Activated CD8-positive, alpha-beta T cell treated with anti-CD3 and anti-CD28 coated beads for 36 hours (primary cell): ENCODE results near the gene PARP9. TPM values are rescaled to one million over a fixed set of nuclear protein-coding genes. Genes with fewer than 3 reads are reported as not detected.

Source experiments
- ATAC-seq: fragments of 200-7000 bp; cut with Tn5 transposase; one replicate; pipeline ENCODE4 v1.10.0; 2021; ENCODE audit warnings: mild to moderate bottlenecking, moderate library complexity
- CTCF ChIA-PET: fragments of 350-600 bp; sonication (Branson Sonifier 250); formaldehyde crosslinking; loops from one replicate; lab custom pipeline; 2021; ENCODE audit warnings: antibody characterized with exemption; lab: Charles Lee
- POLR2A ChIA-PET: fragments of 350-600 bp; sonication (Branson Sonifier 250); formaldehyde crosslinking; loops from one replicate; lab custom pipeline; 2021; ENCODE audit warnings: antibody characterized with exemption; lab: Charles Lee
- DNase-seq: peaks from one replicate; pipeline ENCODE4 v3.0.0-alpha.2; 2020
- H3K27ac Mint-ChIP-seq: one replicate; pipeline ENCODE4 v1.8.0; 2021; ENCODE audit warnings: mild to moderate bottlenecking, mixed read lengths
- H3K27me3 Mint-ChIP-seq: one replicate; pipeline ENCODE4 v1.8.0; 2021; ENCODE audit warnings: mixed read lengths
- H3K36me3 Mint-ChIP-seq: one replicate; pipeline ENCODE4 v1.8.0; 2021; ENCODE audit warnings: low read depth, mixed read lengths
- H3K4me1 Mint-ChIP-seq: one replicate; pipeline ENCODE4 v1.8.0; 2021; ENCODE audit warnings: low read depth, mixed read lengths
- H3K4me3 Mint-ChIP-seq: one replicate; pipeline ENCODE4 v1.8.0; 2021; ENCODE audit warnings: mild to moderate bottlenecking, moderate library complexity, mixed read lengths
- H3K9me3 Mint-ChIP-seq: one replicate; pipeline ENCODE4 v1.8.0; 2021; ENCODE audit warnings: mixed read lengths
- intact Hi-C: fragments of 100-400 bp; cut with micrococcal nuclease; formaldehyde crosslinking; loops from one replicate; pipeline ENCODE4 v1.10.0; 2022
- total RNA-seq, 2 experiments: library from RNA; stranded (reverse); gene quantifications; one replicate each; pipeline ENCODE4 v1.2.3, GENCODE V29; 2021
- TF ChIP-seq, protein P1 (sequence below): fragments of 200-600 bp; IDR thresholded peaks from one replicate; pipeline ENCODE4 v1.8.0; 2022; ENCODE audit warnings: antibody characterized with exemption, mild to moderate bottlenecking

The PARP9 gene
- total RNA-seq, 2 experiments from 2014 or later: 17.8 to 18.5 TPM

DNA sequence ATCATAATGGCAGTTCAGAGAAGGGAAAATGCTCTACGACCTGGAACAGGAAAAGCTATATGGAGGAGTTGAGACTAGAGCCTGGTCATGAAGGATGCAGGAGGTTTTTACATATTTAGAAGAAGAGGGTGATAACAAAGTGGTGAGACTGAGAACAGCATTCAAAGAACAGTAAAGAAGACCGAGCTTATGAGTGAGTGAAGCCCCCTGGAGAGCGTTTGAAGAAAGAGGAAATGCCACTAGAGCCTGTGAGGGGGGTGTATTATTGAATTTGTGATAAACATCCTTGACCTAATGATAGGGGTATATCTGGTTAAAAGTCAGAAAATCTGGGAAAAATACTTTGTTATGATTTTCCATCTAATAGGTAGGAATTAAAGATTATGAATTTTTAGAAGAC, 4.2 kb downstream of the PARP9 start:
- Mint-ChIP-seq H3K27ac (no peak overlapping the region), H3K4me1 (peaks cover 29% of the 10 kb centered on the region), H3K36me3 (peaks cover 32% of the 10 kb centered on the region), H3K9me3 (no peaks in the 10 kb centered on the region), H3K27me3 (no peaks in the 10 kb centered on the region), H3K4me3 (no peak overlapping the region)
- no peak for DNase-seq
- ATAC-seq: no peak
- CTCF ChIA-PET: interaction anchor here (0.9 to 11.8 kb wide), 6 partner anchors 19 to 167 kb away, joined by 3 to 244 read pairs (median 4); partner anchors contain the start of gene PARP14
- POLR2A ChIA-PET: interaction anchor here (0.7 to 1.1 kb wide), 2 partner anchors 44 to 142 kb away, joined by 3 read pairs; no protein-coding TSS in a partner anchor
- TF ChIP-seq, protein P1, sequence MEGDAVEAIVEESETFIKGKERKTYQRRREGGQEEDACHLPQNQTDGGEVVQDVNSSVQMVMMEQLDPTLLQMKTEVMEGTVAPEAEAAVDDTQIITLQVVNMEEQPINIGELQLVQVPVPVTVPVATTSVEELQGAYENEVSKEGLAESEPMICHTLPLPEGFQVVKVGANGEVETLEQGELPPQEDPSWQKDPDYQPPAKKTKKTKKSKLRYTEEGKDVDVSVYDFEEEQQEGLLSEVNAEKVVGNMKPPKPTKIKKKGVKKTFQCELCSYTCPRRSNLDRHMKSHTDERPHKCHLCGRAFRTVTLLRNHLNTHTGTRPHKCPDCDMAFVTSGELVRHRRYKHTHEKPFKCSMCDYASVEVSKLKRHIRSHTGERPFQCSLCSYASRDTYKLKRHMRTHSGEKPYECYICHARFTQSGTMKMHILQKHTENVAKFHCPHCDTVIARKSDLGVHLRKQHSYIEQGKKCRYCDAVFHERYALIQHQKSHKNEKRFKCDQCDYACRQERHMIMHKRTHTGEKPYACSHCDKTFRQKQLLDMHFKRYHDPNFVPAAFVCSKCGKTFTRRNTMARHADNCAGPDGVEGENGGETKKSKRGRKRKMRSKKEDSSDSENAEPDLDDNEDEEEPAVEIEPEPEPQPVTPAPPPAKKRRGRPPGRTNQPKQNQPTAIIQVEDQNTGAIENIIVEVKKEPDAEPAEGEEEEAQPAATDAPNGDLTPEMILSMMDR: no peak
- intact Hi-C loops: loop anchor here (1.0 kb wide), 1 partner anchor 119 kb away; no protein-coding TSS in a partner anchor

DNA sequence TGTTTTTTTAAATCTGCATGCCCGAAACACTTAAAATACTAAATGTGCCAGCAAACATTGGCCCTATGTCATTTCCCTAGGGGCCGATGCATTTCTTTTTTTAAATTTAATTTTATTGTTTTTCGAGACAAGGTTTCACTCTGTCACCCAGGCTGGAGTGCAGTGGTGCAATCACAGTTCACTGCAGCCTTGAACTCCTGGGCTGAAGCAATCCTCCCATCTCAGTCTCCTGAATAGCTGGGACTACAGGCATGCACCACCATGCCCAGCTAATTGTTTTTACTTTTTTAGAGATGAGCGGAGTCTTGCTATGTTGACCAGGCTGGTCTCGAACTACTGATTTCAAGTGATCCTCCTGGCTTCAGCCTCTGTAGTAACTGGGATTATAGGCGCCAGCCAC, 5.5 kb downstream of the PARP9 start:
- ChIA-PET POLR2A (interaction anchor here (1.2 kb wide), 2 partner anchors 13 to 121 kb away, joined by 3 to 4 read pairs; no protein-coding TSS in a partner anchor), CTCF (interaction anchor here (1.5 to 11.8 kb wide), 5 partner anchors 11 to 166 kb away, joined by 4 to 244 read pairs (median 9); partner anchors contain the start of gene PARP14)
- DNase-seq: no peak
- Mint-ChIP-seq H3K4me3 (no peak overlapping the region), H3K27ac (no peak overlapping the region), H3K36me3 (peaks cover 36% of the 10 kb centered on the region), H3K27me3 (no peaks in the 10 kb centered on the region), H3K4me1 (peaks cover 30% of the 10 kb centered on the region), H3K9me3 (no peaks in the 10 kb centered on the region)
- ATAC-seq: no peak
- TF ChIP-seq, protein P1: no peak
- intact Hi-C loops: no loop called here

DNA sequence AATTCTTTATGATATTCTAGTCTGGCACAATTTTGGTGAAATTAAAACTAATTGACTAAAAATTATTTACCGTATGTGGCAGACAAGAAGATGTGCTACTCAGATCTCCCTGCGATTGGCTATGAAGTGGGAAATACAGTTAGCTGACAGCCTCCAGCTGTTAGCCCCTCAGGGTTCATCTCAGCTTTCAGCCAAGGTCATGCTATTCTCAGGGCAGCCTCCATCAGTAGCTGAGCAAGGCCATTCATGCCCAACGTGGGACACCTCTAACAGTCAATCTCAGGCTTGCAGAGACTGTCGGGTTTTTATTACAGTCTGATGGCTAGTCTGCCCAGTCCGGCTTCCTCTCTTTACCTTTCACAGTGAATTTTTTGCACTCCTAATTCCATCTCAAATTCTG, 6.7 kb downstream of the PARP9 start:
- intact Hi-C loops: no loop called here
- no peaks in the 10 kb centered on the region for H3K27me3 Mint-ChIP-seq
- H3K27ac Mint-ChIP-seq: no peak overlapping the region
- ChIA-PET CTCF (interaction anchor here (1.2 to 11.8 kb wide), 2 partner anchors 122 to 168 kb away, joined by 3 to 244 read pairs; partner anchors contain the start of gene PARP14), POLR2A (interaction anchor here (0.6 to 4.0 kb wide), 3 partner anchors 7 to 122 kb away, joined by 3 to 15 read pairs (median 6); partner anchors contain the start of genes DTX3L and PARP9)
- no peaks in the 10 kb centered on the region for H3K9me3 Mint-ChIP-seq
- peaks cover 39% of the 10 kb centered on the region for H3K36me3 Mint-ChIP-seq
- peaks cover 22% of the 10 kb centered on the region for H3K4me1 Mint-ChIP-seq
- no peak overlapping the region for H3K4me3 Mint-ChIP-seq
- TF ChIP-seq, protein P1: no peak
- ATAC-seq (no peak), DNase-seq (no peak)

DNA sequence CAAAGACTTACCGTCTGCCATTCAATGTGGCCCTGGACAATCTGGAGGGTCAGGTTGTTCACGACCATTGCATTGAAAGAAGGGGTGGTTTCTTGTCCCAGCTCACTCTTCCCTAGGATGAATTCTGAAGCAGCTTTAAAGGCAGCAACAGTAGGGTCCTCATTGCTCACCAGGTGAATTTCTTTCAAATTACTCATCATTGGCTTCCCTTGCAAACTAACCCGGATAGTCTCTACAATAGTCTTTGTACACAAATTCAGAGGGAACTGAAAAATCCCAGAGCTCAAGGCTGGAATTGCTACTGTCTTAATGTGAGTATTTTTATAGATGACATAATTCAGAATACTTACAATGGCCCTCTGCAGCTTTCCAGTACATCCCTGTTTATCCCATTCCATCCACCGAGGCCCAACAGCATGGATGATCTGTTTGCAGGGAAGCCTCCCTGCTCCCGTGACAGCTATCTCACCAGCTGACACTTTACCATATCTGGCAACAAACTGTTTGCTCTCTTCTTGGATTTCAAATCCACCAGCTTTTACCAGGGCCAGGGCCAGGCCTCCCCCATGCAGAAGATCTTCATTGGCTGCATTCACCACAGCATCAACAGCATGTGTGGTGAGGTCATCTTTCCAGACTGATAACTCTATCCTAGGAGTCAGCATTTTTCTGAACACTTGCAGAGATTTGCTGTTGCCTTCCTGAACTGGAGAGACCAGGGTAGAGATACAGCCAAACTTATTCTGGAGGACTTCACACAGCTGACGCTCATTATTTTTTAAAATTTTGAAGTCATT, 8.6 kb downstream of the PARP9 start:
- CTCF ChIA-PET: interaction anchor here (1.6 to 11.8 kb wide), 3 partner anchors 124 to 163 kb away, joined by 4 to 244 read pairs (median 8); partner anchors contain the start of gene PARP14
- peaks cover 46% of the 10 kb centered on the region for H3K36me3 Mint-ChIP-seq

More for the DNA sequence above, 8.6 kb downstream of the PARP9 start:
- Mint-ChIP-seq H3K4me3 (no peak overlapping the region), H3K27me3 (no peaks in the 10 kb centered on the region), H3K27ac (no peak overlapping the region), H3K4me1 (peaks cover 8% of the 10 kb centered on the region), H3K9me3 (no peaks in the 10 kb centered on the region)
- intact Hi-C loops: no loop called here
- TF ChIP-seq, protein P1: no peak
- ATAC-seq: no peak
- no peak for DNase-seq
- POLR2A ChIA-PET: interaction anchor here (1.7 to 4.0 kb wide), 2 partner anchors 9 to 124 kb away, joined by 6 to 15 read pairs; partner anchors contain the start of genes DTX3L and PARP9
